ENCODE data around the gene CAD. TPM values are rescaled to one million over a fixed set of nuclear protein-coding genes. Genes with fewer than 3 reads are reported as not detected.

The CAD gene
- polyA plus RNA-seq, 2 of the 4 experiments (the other 2 are of a cell fraction): 50.5 to 69.3 TPM

- TF ChIP-seq USF2 (IDR thresholded peaks at IDR 0.05): no peak
- no peak for TF ChIP-seq ZNF302 (CRISPR knock-in tag; IDR thresholded peaks at IDR 0.05)
- no peak for TF ChIP-seq BHLHE40 (IDR thresholded peaks at IDR 0.05; ENCODE audit: low read depth, low read length)
Observed at GRCh38 chr2:27222407-27222806, 5.2 kb downstream of the CAD start (continued).

- WGBS (ENCODE audit: missing lambda C conversion rate): 94% methylated on average over 6 of the region's 6 CpGs
- no peak for ATAC-seq
- TF ChIP-seq, protein P1, sequence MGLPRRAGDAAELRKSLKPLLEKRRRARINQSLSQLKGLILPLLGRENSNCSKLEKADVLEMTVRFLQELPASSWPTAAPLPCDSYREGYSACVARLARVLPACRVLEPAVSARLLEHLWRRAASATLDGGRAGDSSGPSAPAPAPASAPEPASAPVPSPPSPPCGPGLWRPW (IDR thresholded peaks at IDR 0.05): no peak
- TF ChIP-seq ZFP36 (IDR thresholded peaks at IDR 0.05; ENCODE audit: borderline replicate concordance, partially characterized antibody) (no peak), BHLHE40 (IDR thresholded peaks at IDR 0.05; ENCODE audit: low read depth, low read length) (no peak), FOSB (CRISPR knock-in tag; IDR thresholded peaks at IDR 0.05) (no peak), PHF8 (IDR thresholded peaks at IDR 0.05; ENCODE audit: borderline replicate concordance, low read depth) (no peak), EHF (CRISPR knock-in tag; IDR thresholded peaks at IDR 0.05) (no peak), HOXB5 (CRISPR knock-in tag; IDR thresholded peaks at IDR 0.05) (no peak), ZSCAN20 (CRISPR knock-in tag; IDR thresholded peaks at IDR 0.05) (no peak), CEBPB (IDR thresholded peaks at IDR 0.05) (no peak), MYC (IDR thresholded peaks at IDR 0.05; ENCODE audit: borderline replicate concordance, low read length) (no peak), KDM5A (IDR thresholded peaks at IDR 0.05) (no peak), ESRRA (IDR thresholded peaks at IDR 0.05; ENCODE audit: borderline replicate concordance, low read length) (no peak), CBX8 (IDR thresholded peaks at IDR 0.05) (no peak), NFE2L2 (conservative IDR thresholded peaks at IDR 0.05; ENCODE audit: low read length) (no peak), SREBF2 (IDR thresholded peaks at IDR 0.05) (no peak), CTCF (IDR thresholded peaks at IDR 0.05) (no peak), TP53 (CRISPR knock-in tag; IDR thresholded peaks at IDR 0.05) (no peak)
- TF ChIP-seq, protein P2, sequence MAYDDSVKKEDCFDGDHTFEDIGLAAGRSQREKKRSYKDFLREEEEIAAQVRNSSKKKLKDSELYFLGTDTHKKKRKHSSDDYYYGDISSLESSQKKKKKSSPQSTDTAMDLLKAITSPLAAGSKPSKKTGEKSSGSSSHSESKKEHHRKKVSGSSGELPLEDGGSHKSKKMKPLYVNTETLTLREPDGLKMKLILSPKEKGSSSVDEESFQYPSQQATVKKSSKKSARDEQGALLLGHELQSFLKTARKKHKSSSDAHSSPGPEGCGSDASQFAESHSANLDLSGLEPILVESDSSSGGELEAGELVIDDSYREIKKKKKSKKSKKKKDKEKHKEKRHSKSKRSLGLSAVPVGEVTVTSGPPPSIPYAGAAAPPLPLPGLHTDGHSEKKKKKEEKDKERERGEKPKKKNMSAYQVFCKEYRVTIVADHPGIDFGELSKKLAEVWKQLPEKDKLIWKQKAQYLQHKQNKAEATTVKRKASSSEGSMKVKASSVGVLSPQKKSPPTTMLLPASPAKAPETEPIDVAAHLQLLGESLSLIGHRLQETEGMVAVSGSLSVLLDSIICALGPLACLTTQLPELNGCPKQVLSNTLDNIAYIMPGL (CRISPR knock-in tag; IDR thresholded peaks at IDR 0.05; ENCODE audit: borderline replicate concordance): no peak
- TF ChIP-seq, protein P3, sequence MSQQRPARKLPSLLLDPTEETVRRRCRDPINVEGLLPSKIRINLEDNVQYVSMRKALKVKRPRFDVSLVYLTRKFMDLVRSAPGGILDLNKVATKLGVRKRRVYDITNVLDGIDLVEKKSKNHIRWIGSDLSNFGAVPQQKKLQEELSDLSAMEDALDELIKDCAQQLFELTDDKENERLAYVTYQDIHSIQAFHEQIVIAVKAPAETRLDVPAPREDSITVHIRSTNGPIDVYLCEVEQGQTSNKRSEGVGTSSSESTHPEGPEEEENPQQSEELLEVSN (IDR thresholded peaks at IDR 0.05; ENCODE audit: borderline replicate concordance, low read depth): no peak
- TF ChIP-seq, protein P4, sequence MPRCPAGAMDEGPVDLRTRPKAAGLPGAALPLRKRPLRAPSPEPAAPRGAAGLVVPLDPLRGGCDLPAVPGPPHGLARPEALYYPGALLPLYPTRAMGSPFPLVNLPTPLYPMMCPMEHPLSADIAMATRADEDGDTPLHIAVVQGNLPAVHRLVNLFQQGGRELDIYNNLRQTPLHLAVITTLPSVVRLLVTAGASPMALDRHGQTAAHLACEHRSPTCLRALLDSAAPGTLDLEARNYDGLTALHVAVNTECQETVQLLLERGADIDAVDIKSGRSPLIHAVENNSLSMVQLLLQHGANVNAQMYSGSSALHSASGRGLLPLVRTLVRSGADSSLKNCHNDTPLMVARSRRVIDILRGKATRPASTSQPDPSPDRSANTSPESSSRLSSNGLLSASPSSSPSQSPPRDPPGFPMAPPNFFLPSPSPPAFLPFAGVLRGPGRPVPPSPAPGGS (IDR thresholded peaks at IDR 0.05): no peak
- POLR2A ChIA-PET: no interaction called here
- H3K4me1 ChIP-seq: peaks cover 8% of the 10 kb centered on the region
- no peaks in the 10 kb centered on the region for H3K9me3 ChIP-seq
- H3K4me2 ChIP-seq: no peak overlapping the region
- FAIRE-seq: no peak
- H3K4me3 ChIP-seq: no peak overlapping the region
- DNase-seq (ENCODE audit: low read depth in 1 of 2, low spot score in 1 of 2): no peak
- CTCF ChIA-PET: interaction anchor here (1.0 to 2.9 kb wide), 6 partner anchors 13 to 125 kb away, joined by 3 to 8 read pairs (median 4); no protein-coding TSS in a partner anchor
- no peak overlapping the region for H3K27ac ChIP-seq
Observed at GRCh38 chr2:27223416-27223815, 6.2 kb downstream of the CAD start.

Measured in A549 (cell line).